HG03066 (cell line): ENCODE measurements around the gene SLC7A14.

Source experiments
- ATAC-seq: cut with Tn5 transposase; IDR thresholded peaks from one replicate; pipeline ENCODE4 v1.9.1; 2021; ENCODE audit warnings: low read depth; ENCODE audit not compliant: unreplicated experiment

Gene SLC7A14

GRCh38 chr3:170500462-170500861, 85.4 kb downstream of the SLC7A14 start:
- no peak for ATAC-seq

DNA sequence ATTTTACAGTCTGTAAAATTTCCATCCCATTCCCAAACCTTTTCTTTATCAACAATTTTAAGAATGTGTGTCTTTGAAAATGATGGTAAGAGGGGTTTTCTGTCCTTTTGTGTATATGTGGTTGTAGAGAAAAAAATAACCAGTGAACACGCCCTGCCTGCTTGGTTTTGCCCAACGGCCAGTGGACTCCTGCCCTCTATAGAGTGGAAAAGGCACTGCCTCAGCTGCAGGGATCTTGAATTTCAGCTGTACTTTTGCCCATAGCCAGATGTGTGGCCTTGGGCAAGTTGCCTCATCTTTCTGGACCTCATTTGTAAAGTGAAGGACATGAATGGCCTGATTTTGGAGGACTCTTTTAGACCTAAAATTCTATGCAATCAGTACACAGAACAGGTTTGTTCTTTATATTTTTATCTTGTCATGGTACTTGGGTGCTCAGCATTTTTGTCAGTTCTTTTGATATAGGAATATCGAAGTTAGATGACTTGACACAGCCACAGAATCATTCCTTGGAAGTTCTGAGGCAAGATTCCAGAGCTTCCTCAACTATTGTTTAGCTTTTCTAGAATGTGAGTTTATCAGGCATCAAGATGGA, 86.2 kb downstream of the SLC7A14 start:
- no peak for ATAC-seq

DNA sequence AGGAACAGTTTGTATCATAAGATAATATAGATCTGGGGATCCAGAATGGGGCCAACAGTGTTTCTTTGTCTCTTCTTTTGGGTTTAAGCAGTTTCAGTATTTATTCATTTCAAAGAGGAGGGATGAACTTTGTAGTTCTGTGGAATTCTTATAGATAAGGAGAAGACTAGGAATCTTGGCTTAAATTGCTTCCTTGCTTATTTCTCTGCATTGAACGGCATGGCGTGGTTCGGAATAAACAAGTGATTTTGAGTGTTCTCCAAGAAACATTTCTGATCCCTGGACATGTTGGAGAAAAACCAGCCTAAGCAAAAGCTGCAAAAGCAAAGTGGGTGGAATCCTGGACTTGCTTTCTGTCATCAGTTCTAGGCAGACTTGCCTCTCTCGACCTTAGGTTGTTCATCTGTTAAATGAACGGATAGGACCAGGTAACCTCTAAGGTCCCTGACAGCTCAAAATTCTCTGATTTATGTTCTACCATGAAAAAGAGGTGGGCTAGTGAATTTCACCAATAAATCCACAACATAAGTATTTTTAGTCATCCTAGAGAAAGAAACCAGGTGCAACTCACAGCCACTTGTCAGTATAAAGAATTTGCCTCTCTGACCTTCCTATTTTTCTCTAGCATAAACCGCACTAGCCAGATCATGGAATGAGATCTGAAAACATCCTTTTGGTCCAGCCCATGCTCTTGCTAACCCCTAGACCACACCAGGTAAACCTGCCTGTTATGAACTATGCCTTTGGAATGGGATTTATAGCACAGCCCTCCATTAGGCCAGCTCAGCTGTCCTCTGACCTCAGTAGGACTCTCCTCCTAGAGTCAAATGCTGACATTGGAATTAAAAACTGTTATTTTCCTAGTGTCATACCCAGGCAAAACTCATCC, 88.4 kb downstream of the SLC7A14 start:
- ATAC-seq, result no peak

- ATAC-seq, result no peak
These were observed 89.1 kb downstream of the SLC7A14 start for GRCh38 chr3:170496868-170497140.

DNA sequence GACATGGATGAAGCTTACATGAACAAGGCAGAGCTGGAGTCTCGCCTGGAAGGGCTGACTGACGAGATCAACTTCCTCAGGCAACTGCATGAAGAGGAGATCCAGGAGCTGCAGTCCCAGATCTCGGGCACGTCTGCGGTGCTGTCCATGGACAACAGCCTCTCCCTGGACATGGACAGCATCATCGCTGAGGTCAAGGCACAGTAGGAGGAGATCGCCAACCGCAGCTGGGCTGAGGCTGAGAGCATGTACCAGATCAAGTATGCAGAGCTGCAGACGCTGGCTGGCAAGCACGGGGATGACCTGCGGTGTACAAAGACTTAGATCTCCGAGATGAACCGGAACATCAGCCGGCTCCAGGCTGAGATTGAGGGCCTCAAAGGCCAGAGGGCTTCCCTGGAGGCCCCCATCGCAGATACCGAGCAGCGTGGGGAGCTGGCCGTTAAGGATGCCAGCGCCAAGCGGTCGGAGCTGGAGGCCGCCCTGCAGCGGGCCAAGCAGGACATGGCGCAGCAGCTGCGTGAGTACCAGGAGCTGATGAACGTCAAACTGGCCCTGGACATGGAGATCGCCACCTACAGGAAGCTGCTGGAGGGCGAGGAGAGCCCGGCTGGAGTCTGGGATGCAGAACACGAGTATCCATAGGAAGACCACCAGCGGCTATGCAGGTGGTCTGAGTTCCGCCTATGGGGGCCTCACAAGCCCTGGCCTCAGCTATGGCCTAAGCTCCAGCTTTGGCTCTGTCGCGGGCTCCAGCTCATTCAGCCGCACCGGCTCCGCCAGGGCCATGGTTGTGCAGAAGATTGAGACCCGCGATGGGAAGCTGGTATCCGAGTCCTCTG, 89.6 kb downstream of the SLC7A14 start:
- no peak for ATAC-seq

DNA sequence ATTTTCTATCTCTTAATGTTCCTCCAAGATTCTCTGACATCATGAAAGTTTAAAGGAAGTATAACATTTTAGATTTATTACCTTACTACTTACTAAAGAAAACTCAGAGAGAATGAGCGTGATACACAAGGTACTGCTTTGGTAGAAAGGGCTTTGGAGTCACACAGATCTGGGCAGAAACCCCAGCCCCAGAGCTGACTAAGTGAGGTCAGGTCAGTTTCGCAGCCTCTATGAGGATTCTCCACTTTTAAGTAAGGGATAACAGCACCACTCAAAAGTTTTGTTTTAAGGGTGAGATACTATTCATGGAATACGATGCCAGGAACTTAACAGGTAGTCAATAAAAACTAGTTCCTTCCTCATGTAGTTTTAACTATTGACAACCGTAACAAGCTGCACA, 91.1 kb downstream of the SLC7A14 start:
- ATAC-seq, result no peak

DNA sequence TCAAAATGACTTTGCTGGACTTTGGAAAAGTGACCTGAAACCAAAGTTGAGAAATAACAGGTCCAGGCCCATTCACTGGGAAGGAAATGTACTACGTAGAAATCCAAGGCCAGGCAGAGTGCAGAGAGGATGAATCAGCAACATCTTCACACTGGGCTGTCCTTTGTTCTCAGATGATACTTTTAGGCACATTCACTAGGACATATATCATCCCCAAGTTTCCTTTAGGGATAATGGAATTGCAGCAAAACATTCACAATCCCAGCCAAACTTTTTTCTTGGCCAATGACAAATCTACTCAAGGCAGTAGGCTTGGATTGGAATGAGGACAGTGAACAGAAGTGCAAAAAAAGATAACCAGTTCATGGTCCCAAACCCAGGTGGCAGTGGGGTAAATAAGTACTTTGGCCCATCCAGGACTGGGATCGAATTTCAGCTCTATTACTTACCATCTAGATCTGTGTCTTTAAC, 92.1 kb downstream of the SLC7A14 start:
- no peak for ATAC-seq

DNA sequence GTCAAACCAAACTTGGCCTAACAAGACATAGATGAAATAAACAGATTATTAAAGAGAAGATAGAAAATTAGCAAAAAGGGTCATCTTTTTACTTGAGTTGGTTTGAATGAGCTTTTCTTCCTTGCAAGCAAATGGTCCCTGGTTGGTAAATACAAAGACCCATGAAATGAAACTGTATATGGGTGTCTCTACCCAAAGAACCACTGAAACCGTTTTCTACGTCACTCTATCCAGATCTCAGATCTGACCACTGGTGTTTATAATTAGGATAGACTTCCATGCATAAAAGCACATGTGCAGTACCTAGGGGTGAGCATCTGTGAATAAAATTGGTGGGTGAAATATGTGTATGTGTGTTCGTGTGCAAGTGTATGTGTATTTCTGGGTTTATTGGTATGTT, 94.0 kb downstream of the SLC7A14 start:
- ATAC-seq, result no peak

- ATAC-seq, result no peak
These were observed 94.9 kb downstream of the SLC7A14 start for GRCh38 chr3:170490828-170491560.

DNA sequence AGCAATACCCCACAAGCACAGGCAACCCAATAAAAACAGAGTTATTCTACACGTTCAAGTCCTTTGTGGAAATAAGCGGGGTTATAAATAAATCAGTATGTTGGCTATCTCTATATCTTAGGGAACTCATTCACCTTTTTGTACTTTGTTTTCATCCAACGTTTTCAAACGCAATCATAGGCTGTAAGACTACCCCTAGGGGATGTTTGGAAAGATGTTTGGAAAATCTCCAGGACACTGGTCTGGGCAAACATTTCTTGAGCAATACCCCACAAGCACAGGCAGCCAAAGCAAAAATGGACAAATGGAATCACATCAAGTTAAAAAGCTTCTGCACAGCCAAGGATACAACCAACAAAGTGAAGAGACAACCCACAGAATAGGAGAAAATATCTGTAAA, 97.1 kb downstream of the SLC7A14 start:
- ATAC-seq, result no peak

DNA sequence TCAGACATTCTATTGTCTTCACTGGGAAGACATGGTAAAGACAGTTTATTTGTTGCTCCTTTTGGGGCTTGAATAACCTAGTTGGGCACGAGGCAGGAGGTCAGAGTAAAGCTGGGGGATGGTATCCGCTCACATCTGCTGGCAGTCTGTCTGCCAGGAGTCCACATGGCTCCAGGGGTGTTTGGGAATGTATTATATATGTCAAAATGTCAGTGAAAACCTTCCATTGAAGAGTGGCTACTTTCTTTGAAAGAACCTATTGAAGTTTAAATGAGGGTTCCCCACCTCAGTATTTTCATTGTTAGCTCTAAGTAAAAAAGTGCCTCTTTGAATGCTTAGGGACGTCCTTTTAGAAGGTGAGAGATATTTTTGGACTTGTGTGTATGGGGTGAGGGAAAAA, 98.8 kb downstream of the SLC7A14 start:
- no peak for ATAC-seq

- ATAC-seq, result no peak
These were observed 99.5 kb downstream of the SLC7A14 start for GRCh38 chr3:170486398-170486797.

GRCh38 chr3:170485696-170486095, 100.2 kb downstream of the SLC7A14 start:
- ATAC-seq, result no peak

GRCh38 chr3:170485294-170485693, 100.6 kb downstream of the SLC7A14 start:
- ATAC-seq, result no peak

GRCh38 chr3:170484869-170485268, 101.0 kb downstream of the SLC7A14 start:
- ATAC-seq, result no peak

DNA sequence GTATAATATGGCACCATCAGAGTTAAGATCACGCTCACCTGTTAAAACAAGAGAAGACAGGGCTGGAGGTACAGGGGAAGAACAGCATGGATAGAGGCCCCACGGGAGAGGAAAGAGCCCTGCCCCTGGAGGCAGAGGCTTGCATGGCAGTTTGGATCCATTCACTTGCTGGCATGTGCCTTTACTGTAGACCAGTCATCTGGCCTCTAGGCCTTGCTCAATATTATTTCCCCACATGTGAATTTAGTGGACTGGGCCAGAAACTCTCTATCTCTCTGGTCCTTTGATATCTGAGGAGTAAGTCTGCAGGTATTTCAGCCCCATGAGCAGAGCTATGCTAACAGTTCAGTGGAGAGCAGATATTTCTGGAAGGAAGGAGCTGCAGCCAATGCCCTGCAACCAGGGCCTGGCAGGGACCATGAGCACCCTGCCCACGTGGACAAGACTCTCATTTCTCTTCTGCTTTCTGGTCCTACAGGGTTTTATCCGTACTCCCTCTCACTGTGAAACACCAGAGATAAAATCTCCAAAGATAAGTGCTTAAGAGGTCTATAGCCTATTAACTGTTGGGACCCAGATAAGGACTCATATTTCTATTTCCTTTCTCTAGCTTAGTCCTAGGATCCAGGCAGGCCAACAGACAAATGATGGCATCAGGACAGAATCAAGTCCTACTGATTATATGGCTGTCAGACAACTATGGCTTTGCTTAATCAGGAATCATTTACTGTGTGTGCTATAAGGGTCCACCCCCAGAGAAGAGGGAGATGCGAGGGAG, 102.2 kb downstream of the SLC7A14 start:
- no peak for ATAC-seq

GRCh38 chr3:170482199-170482598, 103.7 kb downstream of the SLC7A14 start:
- ATAC-seq, result no peak

DNA sequence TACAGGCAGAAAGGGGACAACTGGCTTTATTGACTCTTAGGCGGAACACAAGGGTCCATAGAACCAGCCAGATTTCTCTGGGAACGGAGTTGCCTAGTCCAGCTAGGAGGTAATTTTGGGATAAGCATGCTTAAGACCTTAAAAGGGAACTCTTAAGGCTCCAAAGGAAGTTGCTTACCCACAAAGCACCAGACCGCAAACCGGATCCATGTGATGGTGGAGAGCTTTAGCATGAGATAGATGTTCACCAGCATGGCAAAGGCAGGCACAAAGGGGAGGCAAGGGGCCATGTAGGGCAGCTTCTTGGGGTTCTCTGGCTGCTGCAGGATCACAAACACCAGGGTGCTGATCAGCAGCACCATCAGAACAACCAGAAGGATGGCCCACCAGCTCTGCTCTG, 105.8 kb downstream of the SLC7A14 start:
- no peak for ATAC-seq

DNA sequence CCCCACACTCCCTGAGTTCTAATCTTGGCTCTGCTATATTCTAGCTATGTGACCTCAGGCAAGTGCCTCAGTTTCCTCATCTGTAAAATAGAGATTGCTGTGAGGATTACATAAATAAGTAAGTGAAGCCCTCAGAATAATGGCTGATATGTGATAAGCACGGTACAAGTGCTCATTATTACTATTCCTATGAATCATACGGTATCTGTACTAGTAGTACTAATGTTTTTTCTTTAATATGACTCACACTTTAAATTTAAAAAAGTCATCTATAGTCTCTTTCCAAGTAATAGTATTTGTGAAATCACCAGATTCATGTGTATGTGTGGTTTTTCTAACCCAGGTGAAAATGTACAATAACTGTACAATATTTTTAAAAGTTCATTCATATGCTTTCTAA, 108.5 kb downstream of the SLC7A14 start:
- ATAC-seq, result no peak

DNA sequence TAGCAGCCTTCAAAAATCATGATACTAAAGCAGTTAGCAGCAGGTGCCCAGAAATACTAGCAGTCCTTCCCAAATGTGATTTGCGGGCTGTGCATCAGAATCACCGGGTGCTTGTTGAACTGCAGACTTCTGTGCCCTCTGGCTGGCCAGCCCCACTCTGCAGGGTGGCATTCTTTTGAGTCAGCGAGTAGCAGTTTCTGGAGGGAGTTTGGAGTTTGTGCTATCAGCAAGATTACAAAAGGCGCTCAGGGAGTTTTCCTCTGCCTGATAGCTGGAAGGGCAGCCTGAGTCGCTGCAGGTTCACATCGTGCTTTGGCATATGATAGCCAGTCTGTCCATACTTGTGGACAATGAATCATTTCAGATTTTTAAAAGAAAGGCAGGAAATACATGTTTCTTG, 109.6 kb downstream of the SLC7A14 start:
- ATAC-seq, result no peak
